HepG2 (cell line): ENCODE results near the gene TRAPPC4. TPM values are rescaled to one million over a fixed set of nuclear protein-coding genes. Genes with fewer than 3 reads are reported as not detected.

Experiments
- ARID5B ChIP-seq: IDR thresholded peaks from 2 replicates; pipeline ENCODE4 v1.4.0; 2020; ENCODE audit warnings: mild to moderate bottlenecking, missing genetic modification reagents
- ATRX ChIP-seq: sonication (generic); formaldehyde crosslinking; IDR thresholded peaks from 2 replicates; pipeline ENCODE4 v1.4.0; 2020; ENCODE audit warnings: missing genetic modification reagents, borderline replicate concordance
- CENPT ChIP-seq: sonication (generic); formaldehyde crosslinking; IDR thresholded peaks from 2 replicates; pipeline ENCODE4 v1.8.0; 2022; ENCODE audit warnings: low read depth, mild to moderate bottlenecking, moderate library complexity, missing genetic modification reagents
- CREM ChIP-seq, 2 experiments: sonication (generic) in 1 of 2; formaldehyde crosslinking in 1 of 2; IDR thresholded peaks; 2 replicates each; pipeline versions ENCODE4 v1.4.0 to v1.6.1; 2016 to 2020; ENCODE audit warnings: antibody characterized with exemption in 1 of 2, mild to moderate bottlenecking in 1 of 2, missing genetic modification reagents in 1 of 2
- DRAP1 ChIP-seq: IDR thresholded peaks from 2 replicates; pipeline ENCODE4 v1.6.1; 2016; ENCODE audit warnings: missing genetic modification reagents, missing compliant biosample characterization
- FOXK1 ChIP-seq: sonication (generic); formaldehyde crosslinking; IDR thresholded peaks from 2 replicates; pipeline ENCODE4 v1.4.0; 2020; ENCODE audit warnings: low read depth, missing genetic modification reagents, borderline replicate concordance
- FOXO1 ChIP-seq: sonication (generic); formaldehyde crosslinking; IDR thresholded peaks from 2 replicates; pipeline ENCODE4 v1.4.0; 2020; ENCODE audit warnings: missing genetic modification reagents
- HMGXB4 ChIP-seq, 2 experiments: sonication (generic) in 1 of 2; formaldehyde crosslinking in 1 of 2; IDR thresholded peaks; 2 replicates each; pipeline versions ENCODE4 v1.4.0 to v1.6.1; 2018 to 2020; ENCODE audit warnings: missing genetic modification reagents in 2 of 2, borderline replicate concordance in 1 of 2, low read depth in 1 of 2, mild to moderate bottlenecking in 1 of 2, missing biosample characterization in 1 of 2
- HOMEZ ChIP-seq: IDR thresholded peaks from 2 replicates; pipeline ENCODE4 v1.6.1; 2016; ENCODE audit warnings: low read depth
- KMT2A ChIP-seq: sonication (generic); formaldehyde crosslinking; IDR thresholded peaks from 2 replicates; pipeline ENCODE4 v1.4.0; 2020; ENCODE audit warnings: missing genetic modification reagents
- MYPOP ChIP-seq: sonication (generic); formaldehyde crosslinking; IDR thresholded peaks from 2 replicates; pipeline ENCODE4 v1.8.1; 2023; ENCODE audit warnings: mild to moderate bottlenecking, moderate library complexity, missing genetic modification reagents
- POLR2G ChIP-seq: fragments of 200-400 bp; formaldehyde crosslinking; IDR thresholded peaks from 2 replicates; pipeline ENCODE4 v1.6.1; 2018; ENCODE audit warnings: mild to moderate bottlenecking, low read depth, low read length, moderate library complexity
- RBM39 ChIP-seq: fragments of 200-400 bp; formaldehyde crosslinking; IDR thresholded peaks from one replicate; pipeline ENCODE4 v1.6.1; 2018; ENCODE audit warnings: antibody characterized with exemption, mild to moderate bottlenecking, low read depth, low read length; ENCODE audit not compliant: poor library complexity, severe bottlenecking
- SNAI1 ChIP-seq: sonication (generic); formaldehyde crosslinking; IDR thresholded peaks from 2 replicates; pipeline ENCODE4 v1.5.0; 2020; ENCODE audit warnings: mild to moderate bottlenecking, missing genetic modification reagents, borderline replicate concordance
- TOPORS ChIP-seq: sonication (generic); formaldehyde crosslinking; IDR thresholded peaks from 2 replicates; pipeline ENCODE4 v1.8.0; 2023; ENCODE audit warnings: mild to moderate bottlenecking, missing genetic modification reagents
- ZC3H13 ChIP-seq: sonication (generic); formaldehyde crosslinking; IDR thresholded peaks from 2 replicates; pipeline ENCODE4 v1.8.1; 2023; ENCODE audit warnings: mild to moderate bottlenecking, missing genetic modification reagents, moderate library complexity
- ZNF451 ChIP-seq: sonication (generic); formaldehyde crosslinking; IDR thresholded peaks from 2 replicates; pipeline ENCODE4 v1.5.0; 2020; ENCODE audit warnings: mild to moderate bottlenecking, missing genetic modification reagents
- ZNF549 ChIP-seq: sonication (generic); formaldehyde crosslinking; IDR thresholded peaks from 2 replicates; pipeline ENCODE4 v1.5.0; 2020; ENCODE audit warnings: missing genetic modification reagents
- ZNF570 ChIP-seq: sonication (generic); formaldehyde crosslinking; IDR thresholded peaks from 2 replicates; pipeline ENCODE4 v1.4.0; 2020; ENCODE audit warnings: mild to moderate bottlenecking, missing genetic modification reagents, borderline replicate concordance
- polyA plus RNA-seq, 8 experiments: library from polyadenylated mRNA; depleted of rRNA in 3 of 8; stranded (reverse) in 7 of 8; unstranded in 1 of 8; fragments of >200 nt; fragmentation: Illumina TruSeq in 4 of 8; extraction: Trizol in 4 of 8; gene quantifications; 2 replicates each; pipeline versions ENCODE4 v1.2.1 to v1.2.3, GENCODE V29; 2011 to 2016; ENCODE audit warnings: low read depth in 4 of 8, missing spikeins in 1 of 8, mixed read lengths in 1 of 8; ENCODE audit not compliant: insufficient read depth in 1 of 8
- total RNA-seq, 5 experiments: library from RNA; depleted of rRNA; stranded (reverse); fragments of >200 nt; fragmentation: Illumina TruSeq; extraction: Trizol; gene quantifications; 2 replicates each; pipeline ENCODE4 v1.2.3, GENCODE V29; 2016; ENCODE audit warnings: low read depth in 1 of 5

TRAPPC4 gene
- total and polyA plus RNA-seq, 2 of the 13 experiments (the other 11 are each of a cell fraction or from before 2014, with no cell fraction given) = 97.4 to 140 TPM

GRCh38 chr11:119029340-119030028 lies 10.9 kb downstream of the TRAPPC4 start (continued):
- TF ChIP-seq ARID5B (CRISPR knock-in tag) (no peak; the same call in 1 of the 2 replicates), ZC3H13 (CRISPR knock-in tag) (peak; percentile 74; the same call in 1 of the 2 replicates), MYPOP (CRISPR knock-in tag) (peak; percentile 66; the same call in 1 of the 2 replicates), FOXK1 (CRISPR knock-in tag) (0 out of 2 replicates have a peak, but pooled peaks have one; percentile 30), CENPT (no peak), FOXO1 (CRISPR knock-in tag) (peak; percentile 44; the same call in 1 of the 2 replicates), ZNF549 (CRISPR knock-in tag) (no peak), SNAI1 (CRISPR knock-in tag) (no peak), CREM (IDR thresholded peaks at IDR 0.05) (peak; percentile 50; the same call in 1 of the 2 replicates), CREM (CRISPR knock-in tag; IDR thresholded peaks at IDR 0.05) (no peak), RBM39 (no peak), ZNF570 (no peak), TOPORS (CRISPR knock-in tag) (no peak), ATRX (CRISPR knock-in tag) (no peak), HOMEZ (no peak; the same call in 1 of the 2 replicates), ZNF451 (CRISPR knock-in tag) (0 out of 2 replicates have a peak, but pooled peaks have one; percentile 15), HMGXB4 (CRISPR knock-in tag; IDR thresholded peaks at IDR 0.05; ENCODE audit: borderline replicate concordance in 1 of 2, low read depth in 1 of 2) (peak; percentile 31 to 40; a peak in 3 of 4 replicates), KMT2A (CRISPR knock-in tag) (peak; percentile 51; the same call in 1 of the 2 replicates), DRAP1 (peak; percentile 99), POLR2G (peak; percentile 82)
